HG03175 (cell line): ENCODE results near the gene EVA1A.

Experiments used
- ATAC-seq: cut with Tn5 transposase; IDR thresholded peaks from one replicate; pipeline ENCODE4 v1.9.1; 2021; ENCODE audit warnings: mild to moderate bottlenecking, moderate library complexity; ENCODE audit not compliant: unreplicated experiment

EVA1A gene

DNA sequence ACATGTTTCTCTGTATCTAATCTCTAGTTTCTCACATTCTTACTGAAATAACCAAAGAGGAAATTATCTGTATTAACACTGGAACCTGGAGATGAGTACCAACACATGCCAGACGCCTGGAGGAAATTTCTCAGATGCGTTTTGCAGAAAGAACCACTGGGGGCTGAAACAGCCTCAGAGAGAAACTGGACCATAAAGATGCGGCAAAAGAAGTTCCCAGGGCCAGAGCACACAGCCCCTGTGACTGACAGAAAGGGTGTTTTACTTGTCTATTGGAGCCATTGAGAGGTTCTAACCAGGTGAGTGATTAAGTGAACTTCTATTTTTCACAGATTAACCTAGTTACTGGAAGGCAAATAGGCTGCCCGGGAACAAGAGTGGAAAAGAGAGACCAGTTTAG lies 103.9 kb downstream of the EVA1A start:
- ATAC-seq: no peak

DNA sequence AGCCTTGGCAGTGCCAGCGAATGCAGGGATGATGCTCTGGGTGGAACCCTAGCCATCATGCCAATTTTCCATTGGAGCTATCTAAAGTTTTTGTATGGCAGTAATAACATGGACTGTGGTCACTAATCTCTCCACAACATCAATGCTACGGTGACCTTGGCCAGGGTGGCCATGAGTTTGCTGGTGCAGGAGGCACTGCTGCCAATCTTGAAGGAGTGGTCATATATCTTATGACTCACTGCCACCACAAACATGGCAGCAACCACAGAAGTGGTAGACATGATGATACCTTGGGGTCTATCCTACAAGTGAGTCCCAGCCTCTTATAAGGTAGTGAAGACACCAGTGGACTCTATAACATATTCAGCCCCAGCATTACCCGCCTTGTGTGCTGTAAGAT lies 104.6 kb downstream of the EVA1A start:
- ATAC-seq: no peak

DNA sequence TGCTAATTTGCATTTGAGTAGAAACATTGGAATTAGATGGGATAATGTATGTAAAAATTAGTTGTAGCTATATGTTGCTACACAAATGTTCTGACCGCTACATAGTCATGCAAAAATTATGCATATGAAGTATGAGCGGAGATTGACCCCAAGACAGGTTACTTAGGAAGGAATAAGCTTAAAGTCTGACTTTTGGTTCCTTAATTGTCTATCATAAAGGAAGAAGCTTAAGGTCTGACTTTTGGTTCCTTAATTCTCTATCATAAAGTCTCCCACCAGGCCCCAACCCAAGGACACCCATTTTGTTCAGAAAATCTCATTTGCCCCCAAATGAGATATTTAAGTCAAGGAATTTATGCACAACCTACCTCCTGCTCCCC lies 106.5 kb downstream of the EVA1A start:
- ATAC-seq: no peak

DNA sequence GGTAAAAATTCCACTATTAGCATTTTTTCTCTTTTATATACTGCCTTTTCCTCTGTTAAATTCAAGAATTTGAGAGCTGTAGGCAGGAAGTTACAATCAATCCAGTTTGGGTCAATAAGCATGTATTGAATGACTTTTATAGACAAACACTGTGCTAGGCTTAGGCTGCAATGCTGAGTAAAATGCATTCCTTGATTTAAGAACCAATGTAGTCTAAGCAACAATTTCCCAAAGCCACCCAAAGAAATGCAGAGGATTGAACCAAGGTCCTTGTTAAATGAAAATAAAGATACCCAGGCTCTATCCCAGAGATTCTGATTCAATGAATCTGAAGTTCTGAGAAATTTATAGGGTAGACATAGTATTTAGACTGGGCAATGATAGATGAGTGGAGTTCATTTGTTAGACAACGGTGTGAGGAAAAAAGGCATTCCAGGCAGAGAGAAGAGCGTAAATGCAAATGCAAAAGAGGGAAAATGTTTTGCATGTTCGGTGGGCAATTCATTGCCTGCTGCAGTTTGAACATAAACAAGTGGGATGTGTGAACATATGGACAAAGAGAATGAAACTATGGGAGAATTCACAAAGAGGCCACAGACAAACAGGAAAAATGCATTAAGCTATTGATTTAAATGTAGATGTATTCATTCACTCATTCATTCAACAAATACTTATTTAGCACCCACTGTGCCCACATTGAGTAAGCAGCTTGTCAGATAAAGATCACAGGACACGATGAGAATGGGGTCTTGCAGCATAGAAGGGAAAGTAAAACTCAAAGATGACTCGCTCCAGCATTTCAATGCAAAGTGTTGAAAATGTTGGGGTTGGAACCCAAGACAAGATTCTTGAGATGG lies 107.1 kb downstream of the EVA1A start:
- no peak for ATAC-seq

DNA sequence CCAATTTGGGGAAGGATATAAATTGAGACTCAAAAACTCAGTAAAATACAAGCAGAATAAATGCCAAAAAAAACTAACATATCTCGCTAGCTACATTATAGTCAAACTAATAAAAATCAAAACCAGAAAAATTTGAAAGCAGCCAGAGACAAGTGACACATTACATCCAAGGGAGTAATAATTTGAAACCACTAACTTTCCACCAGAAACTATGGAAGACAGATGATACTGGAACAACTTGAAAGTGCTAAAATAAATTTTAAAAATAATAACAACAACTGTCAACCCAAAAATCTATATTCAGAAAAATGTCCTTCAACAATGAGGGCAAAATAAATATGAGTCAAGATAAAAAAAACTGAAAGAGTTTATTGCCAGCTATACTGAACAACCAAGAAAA lies 110.7 kb downstream of the EVA1A start:
- ATAC-seq: no peak

DNA sequence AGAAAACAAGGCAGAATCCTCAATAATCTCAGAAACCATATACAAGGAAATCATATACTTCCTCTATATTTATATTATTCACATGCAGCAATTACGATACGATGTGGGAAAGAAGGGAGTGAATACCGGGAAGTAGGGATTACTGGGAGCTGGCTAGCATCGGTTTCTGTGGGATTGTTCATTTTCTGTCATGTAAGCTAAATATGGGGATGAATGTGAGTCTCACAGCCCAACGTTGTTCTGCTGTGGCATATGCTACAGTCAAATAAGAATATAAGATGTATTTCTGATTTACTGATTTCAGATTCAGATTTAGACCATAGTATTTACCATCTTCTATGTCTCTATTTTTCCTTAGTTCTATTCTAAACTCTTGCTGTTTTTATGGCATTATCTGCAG lies 113.6 kb downstream of the EVA1A start:
- ATAC-seq: no peak
